Activated naive CD4-positive, alpha-beta T cell treated with anti-CD3 and anti-CD28 coated beads, Interleukin-2, amount 50 U/mL, for 72 hours (primary cell): Measurements from ENCODE around the gene GUCY2C. TPM values are rescaled to one million over a fixed set of nuclear protein-coding genes. Genes with fewer than 3 reads are reported as not detected.

Source experiments
- ATAC-seq, 2 donors: fragments of 150-1000 bp; cut with Tn5 transposase; 2 replicates each; pipeline ENCODE4 v1.10.0; 2021; ENCODE audit warnings: mild to moderate bottlenecking in 2 of 2, moderate library complexity in 2 of 2
- DNase-seq, 2 donors: peaks; one replicate each; pipeline ENCODE4 v3.0.0; 2021 to 2022; ENCODE audit warnings: low spot score in 2 of 2
- H3K27ac Mint-ChIP-seq, 2 donors: one replicate each; pipeline ENCODE4 v1.8.0; 2022; ENCODE audit warnings: mild to moderate bottlenecking in 2 of 2, mixed read lengths in 2 of 2
- H3K36me3 Mint-ChIP-seq, 2 donors: one replicate each; pipeline ENCODE4 v1.8.0; 2022; ENCODE audit warnings: mixed read lengths in 2 of 2
- H3K9me3 Mint-ChIP-seq, 2 donors: one replicate each; pipeline ENCODE4 v1.8.0; 2022; ENCODE audit warnings: mixed read lengths in 2 of 2
- total RNA-seq, 2 donors: library from RNA; stranded (reverse); gene quantifications; one replicate each; pipeline ENCODE4 v1.2.3, GENCODE V29; 2022

GUCY2C gene
- total RNA-seq, 2 donors from 2014 or later, result not detected

DNA sequence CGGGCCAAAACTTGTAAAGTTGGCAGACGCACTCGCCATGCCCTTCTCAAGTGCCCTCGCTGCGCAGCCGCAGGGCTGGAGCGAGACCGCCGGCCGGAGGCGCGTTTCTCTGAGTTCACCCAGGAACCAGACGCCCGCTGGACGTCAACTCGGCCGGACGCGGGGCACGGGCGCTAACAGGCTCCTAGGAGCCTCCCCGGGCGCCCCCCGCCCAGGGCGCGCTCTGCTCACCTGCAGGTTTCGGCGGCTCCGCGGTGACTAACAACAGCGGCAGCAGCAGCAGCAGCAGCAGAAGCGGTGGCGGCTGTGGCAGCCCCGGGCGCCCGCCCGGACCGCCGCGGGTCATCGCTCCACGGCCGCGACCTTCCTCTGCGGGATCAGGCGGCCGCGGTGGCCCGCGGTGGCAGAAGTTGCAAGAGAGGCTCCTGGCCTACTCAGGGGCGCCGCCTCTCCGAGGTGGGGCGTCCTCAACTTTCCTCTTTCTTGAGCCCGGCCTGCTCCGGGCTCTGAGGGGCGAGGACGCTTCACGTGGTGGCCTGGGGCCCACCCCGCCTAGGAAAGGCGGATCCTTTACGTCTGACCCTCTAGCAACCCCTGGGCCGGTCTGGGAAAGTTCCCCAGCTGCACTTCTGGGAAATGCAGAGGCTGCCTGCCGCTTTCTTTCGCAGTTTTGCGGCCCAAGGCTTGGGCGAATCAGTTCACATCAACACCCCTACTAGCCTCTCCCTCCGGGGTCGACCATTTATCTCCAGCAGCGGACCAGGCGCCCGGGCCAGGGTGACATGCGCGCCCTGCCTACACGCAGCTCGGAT, 128.8 kb downstream of the GUCY2C start, which contains the start of gene PLBD1:
PLBD1 (minus strand) TSS at position 533 of the 812 bp plus-strand sequence; CDS start at position 346, 187 bp downstream.
- Mint-ChIP-seq H3K27ac (no peak within 1 kb of the TSS), H3K9me3 (no peaks in the 10 kb centered on the region), H3K36me3 (peaks cover 0 to 5% of the 10 kb centered on the region in 2 donors)
- ATAC-seq (peak; percentile 39 to 78), DNase-seq (peak in 1 of 2 donors; percentile 28)

DNA sequence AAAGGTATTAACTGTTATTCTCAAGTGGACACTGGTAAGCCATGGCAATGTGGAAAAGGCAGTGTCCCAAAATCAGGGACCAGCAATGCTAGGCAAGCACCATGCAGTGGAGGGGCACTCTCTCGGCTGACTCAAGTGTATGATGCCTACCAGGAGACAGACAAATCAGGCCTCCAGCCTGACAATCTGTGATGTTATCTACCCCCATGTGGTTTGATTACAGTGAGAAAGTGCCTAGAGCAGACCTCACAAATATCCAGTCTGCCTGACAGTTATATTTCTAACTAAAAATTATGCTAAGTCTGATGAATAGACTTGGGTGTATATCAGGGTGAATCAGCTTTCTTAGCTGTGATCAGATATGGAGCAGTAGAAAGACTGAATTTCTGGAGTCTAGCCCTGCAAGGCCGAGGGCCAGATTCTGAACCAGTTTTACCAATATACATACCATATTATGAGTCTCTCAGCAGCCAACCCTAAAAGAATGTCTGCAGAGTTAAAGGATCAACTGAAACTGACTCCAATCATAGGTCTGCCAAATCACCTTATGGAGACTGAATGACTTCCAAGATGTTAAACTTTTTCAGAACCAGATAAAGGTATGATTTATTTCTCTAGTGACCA, 132.0 kb downstream of the GUCY2C start:
- DNase-seq (no peak), ATAC-seq (no peak)
- Mint-ChIP-seq H3K9me3 (no peaks in the 10 kb centered on the region), H3K36me3 (peaks cover 0 to 5% of the 10 kb centered on the region in 2 donors), H3K27ac (no peak overlapping the region)

GRCh38 chr12:14563046-14563445, 133.4 kb downstream of the GUCY2C start:
- Mint-ChIP-seq H3K9me3 (no peaks in the 10 kb centered on the region), H3K27ac (no peak overlapping the region), H3K36me3 (peaks cover 0 to under 1% of the 10 kb centered on the region in 2 donors)
- DNase-seq (no peak), ATAC-seq (no peak)

Other genes with a start within 250 kb of the GUCY2C start
- not detected for gene PLBD1, start 128.7 kb downstream of the GUCY2C start, total RNA-seq
- 100 to 1,000 TPM in 1 of 2 donors, 10 to 100 TPM in 1; 95.5 to 120 TPM for gene WBP11, start 106.9 kb upstream of the GUCY2C start, total RNA-seq
- gene C12orf60, start 107.1 kb upstream of the GUCY2C start, total RNA-seq, result 1 to 10 TPM; 2.6 to 4.6 TPM
- gene SMCO3, start 117.6 kb upstream of the GUCY2C start, total RNA-seq, result not detected
- gene ART4, start 146.9 kb upstream of the GUCY2C start, total RNA-seq, result not detected
- gene MGP, start 189.3 kb upstream of the GUCY2C start, total RNA-seq, result under 1 TPM in 1 of 2 donors, not detected in 1; 0.47 TPM
- 1 to 10 TPM; 1.5 to 5.0 TPM for gene ERP27, start 241.9 kb upstream of the GUCY2C start, total RNA-seq